ENCODE results near the gene LCP1. TPM values are rescaled to one million over a fixed set of nuclear protein-coding genes. Genes with fewer than 3 reads are reported as not detected.

Gene LCP1
- total RNA-seq, 2 experiments from 2014 or later = 266 to 276 TPM

GRCh38 chr13:46097015-46097414, 85.0 kb downstream of the LCP1 start:
- H3K36me3 Mint-ChIP-seq (ENCODE audit: low read depth) = no peaks in the 10 kb centered on the region
- no peaks in the 10 kb centered on the region for H3K4me1 Mint-ChIP-seq (ENCODE audit: low read depth)
- no peak overlapping the region for H3K27ac Mint-ChIP-seq
- no peak for DNase-seq
- CTCF ChIA-PET = interaction anchor here (0.5 kb wide), 1 partner anchor 260 kb away, joined by 4 read pairs; no protein-coding TSS in a partner anchor
- no peaks in the 10 kb centered on the region for H3K9me3 ChIP-seq (ENCODE audit: control insufficient read depth in 1 of 2, insufficient read depth in 1 of 2, low read length in 2 of 2)
- H3K4me3 Mint-ChIP-seq = no peak overlapping the region
- no peak overlapping the region for H3K27ac ChIP-seq (ENCODE audit: low read depth in 1 of 2, low read length in 2 of 2)
- ATAC-seq (ENCODE audit: poor library complexity) = no peak
- intact Hi-C loops (cut with DNase I, micrococcal nuclease) = no loop called here
- H3K36me3 ChIP-seq (ENCODE audit: insufficient read depth, low read length) = no peaks in the 10 kb centered on the region
- peaks cover 5 to 11% of the 10 kb centered on the region in 2 experiments for H3K27me3 ChIP-seq (ENCODE audit: control insufficient read depth in 1 of 2, insufficient read depth in 2 of 2, low read length in 2 of 2)
- peaks cover 10% of the 10 kb centered on the region for H3K27me3 Mint-ChIP-seq
- H3K4me1 ChIP-seq (ENCODE audit: insufficient read depth, low read length) = no peaks in the 10 kb centered on the region
- no peak overlapping the region for H3K4me3 ChIP-seq (ENCODE audit: low read length)
- POLR2A ChIA-PET = interaction anchor here (0.6 kb wide), 1 partner anchor 64 kb away, joined by 4 read pairs; no protein-coding TSS in a partner anchor
- H3K9me3 Mint-ChIP-seq = no peaks in the 10 kb centered on the region
- TF ChIP-seq, protein P1, sequence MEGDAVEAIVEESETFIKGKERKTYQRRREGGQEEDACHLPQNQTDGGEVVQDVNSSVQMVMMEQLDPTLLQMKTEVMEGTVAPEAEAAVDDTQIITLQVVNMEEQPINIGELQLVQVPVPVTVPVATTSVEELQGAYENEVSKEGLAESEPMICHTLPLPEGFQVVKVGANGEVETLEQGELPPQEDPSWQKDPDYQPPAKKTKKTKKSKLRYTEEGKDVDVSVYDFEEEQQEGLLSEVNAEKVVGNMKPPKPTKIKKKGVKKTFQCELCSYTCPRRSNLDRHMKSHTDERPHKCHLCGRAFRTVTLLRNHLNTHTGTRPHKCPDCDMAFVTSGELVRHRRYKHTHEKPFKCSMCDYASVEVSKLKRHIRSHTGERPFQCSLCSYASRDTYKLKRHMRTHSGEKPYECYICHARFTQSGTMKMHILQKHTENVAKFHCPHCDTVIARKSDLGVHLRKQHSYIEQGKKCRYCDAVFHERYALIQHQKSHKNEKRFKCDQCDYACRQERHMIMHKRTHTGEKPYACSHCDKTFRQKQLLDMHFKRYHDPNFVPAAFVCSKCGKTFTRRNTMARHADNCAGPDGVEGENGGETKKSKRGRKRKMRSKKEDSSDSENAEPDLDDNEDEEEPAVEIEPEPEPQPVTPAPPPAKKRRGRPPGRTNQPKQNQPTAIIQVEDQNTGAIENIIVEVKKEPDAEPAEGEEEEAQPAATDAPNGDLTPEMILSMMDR (IDR thresholded peaks at IDR 0.05) = no peak

DNA sequence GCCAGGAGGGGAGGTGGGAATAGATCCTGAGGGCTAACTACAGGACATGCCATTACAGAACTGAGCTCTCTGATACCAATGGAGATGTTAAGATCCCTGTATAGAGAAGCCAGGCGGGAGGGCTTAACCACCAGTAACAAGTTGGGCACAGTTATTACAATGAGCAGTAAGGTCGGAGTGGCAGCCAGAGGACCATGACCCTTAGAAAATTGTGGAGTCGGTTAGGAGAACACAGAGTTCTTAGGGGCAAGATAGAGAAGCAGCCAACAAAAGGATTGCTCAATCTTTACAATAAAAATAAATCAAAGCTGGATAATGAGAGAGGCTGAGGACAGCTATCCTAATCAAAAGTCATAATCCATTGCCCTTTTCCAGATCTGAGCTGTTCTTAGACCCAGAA, 87.5 kb downstream of the LCP1 start:
- Mint-ChIP-seq H3K9me3 (no peaks in the 10 kb centered on the region), H3K4me3 (no peak overlapping the region), H3K27ac (no peak overlapping the region), H3K4me1 (ENCODE audit: low read depth) (no peaks in the 10 kb centered on the region), H3K27me3 (peaks cover 16% of the 10 kb centered on the region), H3K36me3 (ENCODE audit: low read depth) (no peaks in the 10 kb centered on the region)
- intact Hi-C loops (cut with DNase I, micrococcal nuclease) = no loop called here
- H3K9me3 ChIP-seq (ENCODE audit: control insufficient read depth in 1 of 2, insufficient read depth in 1 of 2, low read length in 2 of 2) = no peaks in the 10 kb centered on the region
- no peaks in the 10 kb centered on the region for H3K4me1 ChIP-seq (ENCODE audit: insufficient read depth, low read length)
- ATAC-seq (ENCODE audit: poor library complexity) (no peak), DNase-seq (no peak)
- H3K4me3 ChIP-seq (ENCODE audit: low read length) = no peak overlapping the region
- H3K27me3 ChIP-seq (ENCODE audit: control insufficient read depth in 1 of 2, insufficient read depth in 2 of 2, low read length in 2 of 2) = peaks cover 5 to 11% of the 10 kb centered on the region in 2 experiments
- CTCF ChIA-PET = interaction anchor here (1.6 kb wide), 1 partner anchor 32 kb away, joined by 3 read pairs; no protein-coding TSS in a partner anchor
- H3K36me3 ChIP-seq (ENCODE audit: insufficient read depth, low read length) = no peaks in the 10 kb centered on the region
- POLR2A ChIA-PET = interaction anchor here (1.2 kb wide), 1 partner anchor 11 kb away, joined by 3 read pairs; the partner anchor contains the start of gene CPB2
- TF ChIP-seq, protein P1 (IDR thresholded peaks at IDR 0.05) = no peak
- H3K27ac ChIP-seq (ENCODE audit: low read depth in 1 of 2, low read length in 2 of 2) = no peak overlapping the region

DNA sequence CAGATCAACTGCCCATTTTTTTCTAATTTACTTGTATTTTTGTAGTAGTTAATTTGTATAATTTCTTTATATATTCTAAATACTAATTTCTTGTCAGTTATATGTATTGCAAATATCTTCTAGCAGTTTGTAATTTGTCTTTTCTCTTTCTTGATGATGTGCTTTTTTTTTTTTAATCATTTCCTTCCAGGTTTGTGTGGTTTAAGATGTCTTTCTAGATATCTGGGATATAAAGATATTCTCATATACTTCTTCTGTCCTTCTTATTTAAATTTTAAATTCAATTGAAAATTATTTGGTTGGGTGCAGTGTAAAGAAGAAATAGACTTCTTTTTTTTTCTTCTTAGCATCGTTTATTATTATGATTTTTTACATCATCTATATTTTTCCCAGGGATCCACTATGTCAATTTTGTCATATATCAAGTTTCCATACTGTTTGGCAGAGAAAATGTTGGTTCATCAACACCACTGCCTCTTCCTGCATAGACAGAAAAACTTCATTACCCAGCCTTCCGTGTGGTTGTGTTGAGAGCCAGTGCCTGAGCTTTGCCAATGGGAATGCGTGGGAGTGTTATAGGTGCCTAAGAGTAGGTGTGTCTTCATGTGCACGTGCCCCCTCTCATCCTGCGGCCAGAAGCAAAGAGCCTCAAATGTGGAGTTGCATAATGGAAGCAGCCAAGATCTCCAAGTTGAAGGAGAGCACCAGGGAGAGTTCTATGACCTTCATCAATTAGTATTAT, 93.0 kb downstream of the LCP1 start:
- no peaks in the 10 kb centered on the region for H3K4me1 ChIP-seq (ENCODE audit: insufficient read depth, low read length)
- ChIA-PET CTCF (no interaction called here), POLR2A (no interaction called here)
- TF ChIP-seq, protein P1 (IDR thresholded peaks at IDR 0.05) = no peak
- no peak overlapping the region for H3K4me3 ChIP-seq (ENCODE audit: low read length)
- H3K4me1 Mint-ChIP-seq (ENCODE audit: low read depth) = no peaks in the 10 kb centered on the region
- peaks cover 11% of the 10 kb centered on the region for H3K27me3 Mint-ChIP-seq
- no peaks in the 10 kb centered on the region for H3K36me3 ChIP-seq (ENCODE audit: insufficient read depth, low read length)
- H3K36me3 Mint-ChIP-seq (ENCODE audit: low read depth) = no peaks in the 10 kb centered on the region
- no peak overlapping the region for H3K27ac Mint-ChIP-seq
- no peak for DNase-seq
- no peak for ATAC-seq (ENCODE audit: poor library complexity)
- intact Hi-C loops (cut with DNase I, micrococcal nuclease) = no loop called here
- H3K4me3 Mint-ChIP-seq = no peak overlapping the region
- no peak overlapping the region for H3K27ac ChIP-seq (ENCODE audit: low read depth in 1 of 2, low read length in 2 of 2)
- H3K9me3 ChIP-seq (ENCODE audit: control insufficient read depth in 1 of 2, insufficient read depth in 1 of 2, low read length in 2 of 2) = no peaks in the 10 kb centered on the region
- peaks cover 0 to 5% of the 10 kb centered on the region in 2 experiments for H3K27me3 ChIP-seq (ENCODE audit: control insufficient read depth in 1 of 2, insufficient read depth in 2 of 2, low read length in 2 of 2)
- no peaks in the 10 kb centered on the region for H3K9me3 Mint-ChIP-seq

Data from CD4-positive, alpha-beta T cell (primary cell).